ENCODE results near the gene KLHL2. TPM values are rescaled to one million over a fixed set of nuclear protein-coding genes. Genes with fewer than 3 reads are reported as not detected.
A peak's percentile ranks its signal among the peaks of the same experiment; 100 is the strongest.
"Not testable (repeated sequence)": the region's sequence is repeated elsewhere in the genome, so short reads cannot be mapped to it uniquely, and the experiment has no call there.

Gene KLHL2
- total RNA-seq, 2 experiments from 2014 or later, result 36.8 to 39.2 TPM

DNA sequence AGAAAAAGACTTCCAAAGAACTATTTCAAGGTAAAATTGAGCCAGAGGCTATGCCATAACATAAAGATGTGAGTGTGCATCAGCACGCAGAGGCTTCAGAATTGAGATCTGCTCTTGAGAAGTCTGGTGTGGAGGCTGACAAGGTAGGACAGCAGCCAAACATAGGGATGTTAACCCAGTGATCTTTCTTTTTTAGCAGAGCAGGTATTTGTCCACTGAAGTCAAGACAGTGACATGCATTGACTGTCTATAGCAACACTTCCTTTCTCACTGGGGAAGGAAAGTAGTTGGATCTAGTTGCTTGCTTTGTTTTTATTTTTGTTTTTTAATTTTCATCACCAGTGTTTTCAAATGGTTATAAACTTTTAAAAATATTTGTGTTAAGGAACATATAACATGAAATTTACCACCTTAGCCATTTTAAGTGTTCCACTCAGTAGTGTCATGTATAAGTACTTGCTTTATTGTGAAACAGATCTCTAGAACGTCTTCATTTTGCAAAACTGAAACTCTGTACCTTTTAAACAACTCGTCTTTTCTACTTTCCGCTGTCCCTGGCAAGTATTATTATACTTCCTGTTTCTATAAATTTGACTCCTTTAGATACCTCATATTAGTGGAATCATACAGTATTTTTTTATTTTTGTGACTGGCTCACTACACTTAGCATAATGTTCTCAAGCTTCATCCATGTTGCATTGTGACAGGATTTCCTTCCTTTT is 79.4 kb downstream of the KLHL2 start:
- Mint-ChIP-seq H3K36me3 (ENCODE audit: low read depth) (peaks cover 28% of the 10 kb centered on the region), H3K27ac (peak overlapping the region; percentile 74), H3K4me1 (ENCODE audit: low read depth) (peaks cover 38% of the 10 kb centered on the region)
- CTCF ChIA-PET; H3K4me3 Mint-ChIP-seq; intact Hi-C loops (cut with micrococcal nuclease); H3K9me3 Mint-ChIP-seq; DNase-seq; H3K27me3 Mint-ChIP-seq (ENCODE audit: low read depth): not testable (repeated sequence)

DNA sequence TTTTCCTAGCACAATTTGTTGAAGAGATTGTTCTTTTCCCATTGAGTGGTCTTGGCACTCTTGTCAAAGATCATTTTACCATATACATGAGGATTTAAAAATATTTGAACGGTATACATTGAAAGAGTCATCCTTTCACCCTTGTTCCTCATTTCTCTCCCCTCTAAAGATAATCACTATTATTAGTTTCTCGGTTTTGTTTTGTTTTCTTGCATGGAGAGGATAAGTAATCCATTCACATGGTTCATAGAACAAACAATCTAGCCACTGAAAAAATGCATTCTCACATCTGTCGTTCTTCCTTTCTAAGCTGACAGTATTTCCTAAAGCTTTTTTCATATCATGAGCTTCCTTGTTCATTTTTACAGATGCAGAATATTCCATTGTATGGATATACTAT is 80.9 kb downstream of the KLHL2 start:
- no peak for DNase-seq
- H3K4me1 Mint-ChIP-seq (ENCODE audit: low read depth), result peaks cover 38% of the 10 kb centered on the region
- intact Hi-C loops (cut with micrococcal nuclease), result no loop called here
- no peaks in the 10 kb centered on the region for H3K9me3 Mint-ChIP-seq
- H3K27me3 Mint-ChIP-seq (ENCODE audit: low read depth), result no peaks in the 10 kb centered on the region
- no peak overlapping the region for H3K27ac Mint-ChIP-seq
- peaks cover 19% of the 10 kb centered on the region for H3K36me3 Mint-ChIP-seq (ENCODE audit: low read depth)
- CTCF ChIA-PET, result interaction anchor here (1.0 kb wide), 1 partner anchor 26 kb away, joined by 3 read pairs; no protein-coding TSS in a partner anchor
- H3K4me3 Mint-ChIP-seq, result no peak overlapping the region

DNA sequence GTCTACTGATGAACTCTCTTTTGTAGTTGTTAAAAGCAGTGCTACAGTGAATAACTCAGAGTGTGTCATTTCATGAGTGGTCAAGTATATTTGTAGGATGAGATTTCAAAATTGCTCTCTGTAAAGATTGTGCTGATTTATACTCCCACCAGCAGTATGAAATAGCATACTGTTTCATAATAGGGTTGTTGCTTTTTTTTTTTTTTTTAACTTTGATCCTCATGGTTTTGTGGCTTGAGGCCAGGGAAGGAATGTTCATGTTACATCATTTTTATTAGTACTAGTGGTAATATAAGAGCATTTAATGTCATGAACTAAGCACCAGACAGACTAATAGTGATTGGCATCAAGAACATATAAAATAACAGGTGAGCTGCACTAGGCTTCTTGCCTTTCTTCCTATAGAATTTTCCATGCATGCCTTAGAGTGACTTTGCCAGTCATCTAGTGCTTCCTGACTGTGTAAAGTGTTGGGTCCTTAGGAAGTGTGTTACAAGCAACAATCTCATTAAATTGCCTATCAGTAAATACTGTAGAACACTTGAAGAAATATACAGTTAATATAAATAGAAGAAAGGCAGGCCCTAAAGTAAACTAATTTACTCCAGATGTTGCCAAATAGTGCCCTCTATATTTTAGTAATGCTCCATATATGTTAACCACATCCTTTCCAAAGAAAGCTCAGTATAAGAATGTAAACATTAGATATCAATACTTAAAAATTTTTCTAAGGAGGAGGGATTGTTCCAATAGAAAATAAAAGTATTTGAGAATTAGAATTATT is 81.5 kb downstream of the KLHL2 start:
- Mint-ChIP-seq H3K27ac (no peak overlapping the region), H3K36me3 (ENCODE audit: low read depth) (peaks cover 17% of the 10 kb centered on the region), H3K9me3 (no peaks in the 10 kb centered on the region), H3K4me3 (no peak overlapping the region), H3K27me3 (ENCODE audit: low read depth) (no peaks in the 10 kb centered on the region), H3K4me1 (ENCODE audit: low read depth) (peaks cover 38% of the 10 kb centered on the region)
- CTCF ChIA-PET, result interaction anchor here (1.0 kb wide), 1 partner anchor 139 kb away, joined by 4 read pairs; no protein-coding TSS in a partner anchor
- no peak for DNase-seq
- intact Hi-C loops (cut with micrococcal nuclease), result no loop called here

DNA sequence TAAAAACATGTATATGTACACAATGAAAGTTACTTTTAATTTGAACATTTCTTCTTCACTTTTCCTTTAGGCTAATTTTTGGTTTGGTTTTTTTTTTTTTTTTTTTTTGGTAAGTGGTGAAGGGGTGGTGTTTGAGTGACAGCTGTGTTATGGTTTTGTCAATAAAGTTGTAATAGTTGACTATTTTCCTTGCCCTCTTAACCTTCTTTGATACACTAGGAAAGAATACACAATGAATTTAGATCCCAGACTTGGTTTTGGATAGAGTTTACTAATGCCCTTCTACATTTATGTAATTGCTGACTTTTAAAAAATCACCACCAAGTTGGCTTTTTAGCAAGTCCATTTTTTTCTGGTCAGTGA is 82.0 kb downstream of the KLHL2 start:
- H3K27me3 Mint-ChIP-seq (ENCODE audit: low read depth), result no peaks in the 10 kb centered on the region
- intact Hi-C loops (cut with micrococcal nuclease), result no loop called here
- CTCF ChIA-PET, result interaction anchor here (0.6 to 1.0 kb wide), 2 partner anchors 35 to 140 kb away, joined by 3 to 4 read pairs; no protein-coding TSS in a partner anchor
- peaks cover 14% of the 10 kb centered on the region for H3K36me3 Mint-ChIP-seq (ENCODE audit: low read depth)
- H3K9me3 Mint-ChIP-seq, result no peaks in the 10 kb centered on the region
- H3K4me1 Mint-ChIP-seq (ENCODE audit: low read depth), result peaks cover 42% of the 10 kb centered on the region
- H3K27ac Mint-ChIP-seq, result no peak overlapping the region
- no peak overlapping the region for H3K4me3 Mint-ChIP-seq
- DNase-seq, result no peak

DNA sequence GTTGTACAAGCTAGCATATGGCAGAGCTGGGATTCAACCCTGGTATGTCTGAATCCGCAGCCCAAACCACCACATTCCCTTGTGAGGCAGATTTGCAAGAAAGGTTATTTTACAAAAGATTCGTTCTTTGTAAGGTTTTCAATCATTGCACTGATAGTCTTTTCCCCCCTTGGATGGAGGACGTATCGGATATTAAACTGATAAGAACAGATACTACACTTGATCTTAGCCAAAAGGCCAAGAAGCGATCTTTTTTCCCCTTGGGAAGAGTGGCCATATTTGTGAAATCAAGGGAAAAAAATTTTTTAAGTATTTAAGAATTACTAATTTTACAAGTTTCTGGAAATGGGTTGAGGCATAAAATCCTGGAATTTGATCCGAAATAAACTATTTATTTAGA is 85.7 kb downstream of the KLHL2 start:
- DNase-seq, result no peak
- no peak overlapping the region for H3K27ac Mint-ChIP-seq
- H3K4me3 Mint-ChIP-seq, result no peak overlapping the region
- intact Hi-C loops (cut with micrococcal nuclease), result loop anchor here (5.0 kb wide), 1 partner anchor 34 kb away; the partner anchor contains the start of gene MSMO1
- no peaks in the 10 kb centered on the region for H3K9me3 Mint-ChIP-seq
- peaks cover 16% of the 10 kb centered on the region for H3K36me3 Mint-ChIP-seq (ENCODE audit: low read depth)
- H3K27me3 Mint-ChIP-seq (ENCODE audit: low read depth), result no peaks in the 10 kb centered on the region
- CTCF ChIA-PET, result no interaction called here
- peaks cover 30% of the 10 kb centered on the region for H3K4me1 Mint-ChIP-seq (ENCODE audit: low read depth)

DNA sequence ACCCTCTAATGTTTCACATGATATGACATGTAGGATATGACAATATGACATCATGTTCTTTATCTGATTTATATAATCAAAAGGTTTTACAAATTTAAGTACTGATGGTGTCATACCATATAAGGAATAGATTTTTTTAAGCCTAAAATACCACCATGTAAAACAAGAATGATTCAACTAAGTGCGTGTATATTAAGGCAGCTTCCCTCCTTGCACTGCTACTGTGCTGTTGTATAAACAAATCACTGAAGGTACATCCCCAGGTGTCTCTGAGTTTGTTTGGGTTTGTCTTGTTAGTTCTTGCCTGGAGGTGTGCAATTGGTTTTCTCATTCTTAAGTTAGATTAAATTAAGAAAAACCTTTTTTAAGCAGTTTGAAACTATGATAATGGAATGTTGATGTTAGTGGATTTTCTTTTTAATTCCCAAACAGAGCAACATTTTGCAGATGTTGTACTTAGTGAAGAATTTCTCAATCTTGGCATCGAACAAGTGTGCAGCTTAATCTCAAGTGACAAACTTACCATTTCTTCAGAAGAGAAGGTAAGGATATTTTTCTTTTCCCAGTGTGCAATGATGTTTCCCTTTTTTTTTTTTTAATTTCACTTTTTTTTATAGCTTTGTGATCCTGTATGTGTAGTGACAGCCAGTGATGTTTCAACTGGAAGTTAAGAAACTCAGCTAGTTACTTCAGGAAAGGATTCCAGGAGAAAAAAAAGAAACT is 86.7 kb downstream of the KLHL2 start:
- no peaks in the 10 kb centered on the region for H3K27me3 Mint-ChIP-seq (ENCODE audit: low read depth)

DNA sequence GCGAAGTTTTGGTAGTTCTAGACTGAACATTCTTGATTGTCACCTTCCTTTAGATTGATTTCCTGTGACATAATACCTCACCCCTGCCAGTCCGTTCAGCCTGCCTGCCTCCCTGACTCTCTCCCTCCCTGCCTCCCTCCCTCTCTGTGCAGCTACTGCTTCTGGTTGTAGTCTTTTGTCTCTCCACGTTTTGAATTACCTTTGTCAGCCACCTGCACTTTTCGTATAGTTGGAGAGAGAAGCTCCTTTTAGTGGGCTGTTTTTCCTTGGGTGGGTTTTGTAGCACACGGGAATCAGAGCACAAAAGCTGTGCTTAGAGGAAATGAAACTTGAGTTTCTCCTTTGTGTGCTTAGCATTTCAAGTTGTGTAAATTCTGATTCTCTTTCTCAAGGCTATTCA is 87.5 kb downstream of the KLHL2 start:
- DNase-seq, result peak; percentile 62
- intact Hi-C loops (cut with micrococcal nuclease), result loop anchor here (2.0 to 5.0 kb wide), 2 partner anchors 32 to 86 kb away; partner anchors contain the start of gene MSMO1
- H3K27ac Mint-ChIP-seq, result peak overlapping the region; percentile 54
- peaks cover 24% of the 10 kb centered on the region for H3K36me3 Mint-ChIP-seq (ENCODE audit: low read depth)
- CTCF ChIA-PET, result no interaction called here
- no peaks in the 10 kb centered on the region for H3K27me3 Mint-ChIP-seq (ENCODE audit: low read depth)
- peaks cover 17% of the 10 kb centered on the region for H3K4me1 Mint-ChIP-seq (ENCODE audit: low read depth)
- peak overlapping the region; percentile 22 for H3K4me3 Mint-ChIP-seq
- no peaks in the 10 kb centered on the region for H3K9me3 Mint-ChIP-seq

More for the DNA sequence above, 86.7 kb downstream of the KLHL2 start:
- H3K27ac Mint-ChIP-seq, result peak overlapping the region; percentile 54
- H3K4me1 Mint-ChIP-seq (ENCODE audit: low read depth), result peaks cover 21% of the 10 kb centered on the region
- no peak for DNase-seq
- H3K36me3 Mint-ChIP-seq (ENCODE audit: low read depth), result peaks cover 18% of the 10 kb centered on the region
- CTCF ChIA-PET, result no interaction called here
- H3K9me3 Mint-ChIP-seq, result no peaks in the 10 kb centered on the region
- intact Hi-C loops (cut with micrococcal nuclease), result loop anchor here (2.0 to 5.0 kb wide), 2 partner anchors 33 to 85 kb away; partner anchors contain the start of gene MSMO1
- no peak overlapping the region for H3K4me3 Mint-ChIP-seq

DNA sequence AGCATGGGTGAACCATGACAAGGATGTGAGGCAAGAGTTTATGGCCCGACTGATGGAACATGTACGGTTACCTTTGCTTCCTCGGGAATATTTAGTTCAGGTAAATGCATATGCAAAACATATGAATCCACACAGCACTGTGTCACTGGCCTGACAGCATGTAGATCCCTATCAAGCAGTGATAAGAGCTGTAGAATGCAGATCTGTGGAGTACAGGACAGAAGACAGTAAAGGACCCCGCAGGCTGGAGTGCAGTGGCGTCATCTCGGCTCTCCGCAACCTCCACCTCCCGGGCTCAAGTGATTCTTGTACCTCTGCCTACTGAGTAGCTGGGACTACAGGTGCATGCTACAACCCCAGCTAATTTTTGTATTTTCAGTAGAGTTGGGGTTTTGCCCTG is 90.3 kb downstream of the KLHL2 start:
- H3K9me3 Mint-ChIP-seq, result no peaks in the 10 kb centered on the region
- H3K4me1 Mint-ChIP-seq (ENCODE audit: low read depth), result peaks cover 32% of the 10 kb centered on the region
- intact Hi-C loops (cut with micrococcal nuclease), result no loop called here
- H3K27ac Mint-ChIP-seq, result no peak overlapping the region
- no peak overlapping the region for H3K4me3 Mint-ChIP-seq
- CTCF ChIA-PET, result no interaction called here
- H3K27me3 Mint-ChIP-seq (ENCODE audit: low read depth), result no peaks in the 10 kb centered on the region
- no peak for DNase-seq
- H3K36me3 Mint-ChIP-seq (ENCODE audit: low read depth), result peaks cover 27% of the 10 kb centered on the region

DNA sequence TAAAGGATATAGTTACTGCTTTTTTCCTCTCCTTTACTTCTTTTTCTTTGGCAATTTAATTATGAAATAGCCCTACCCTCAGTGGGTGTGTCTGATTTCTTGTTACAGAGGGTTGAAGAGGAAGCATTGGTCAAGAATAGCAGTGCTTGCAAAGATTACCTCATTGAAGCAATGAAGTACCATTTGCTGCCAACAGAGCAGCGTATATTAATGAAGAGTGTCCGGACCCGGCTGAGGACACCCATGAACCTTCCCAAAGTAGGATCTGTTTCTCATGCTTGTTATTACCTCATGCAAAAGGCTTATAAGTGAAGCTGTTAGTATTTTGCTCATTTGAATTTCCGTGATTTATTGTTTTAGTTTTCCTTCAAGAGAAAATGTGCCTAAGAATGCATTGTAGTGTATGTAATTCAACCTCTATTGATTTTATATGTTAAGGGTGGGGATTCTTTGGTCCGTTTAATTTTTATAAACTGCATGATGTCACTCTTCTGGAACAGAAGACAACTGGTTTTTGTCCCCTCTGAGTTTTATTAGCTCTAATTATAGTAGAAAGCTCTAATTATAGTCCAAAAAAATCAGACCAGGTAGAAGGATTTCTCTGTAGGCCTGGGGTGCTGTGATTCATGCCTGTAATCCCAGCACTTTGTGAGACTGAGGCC is 92.2 kb downstream of the KLHL2 start:
- H3K9me3 Mint-ChIP-seq, result no peaks in the 10 kb centered on the region
- H3K36me3 Mint-ChIP-seq (ENCODE audit: low read depth), result peaks cover 28% of the 10 kb centered on the region
- H3K27ac Mint-ChIP-seq, result no peak overlapping the region
- H3K4me1 Mint-ChIP-seq (ENCODE audit: low read depth), result peaks cover 33% of the 10 kb centered on the region
- DNase-seq, result no peak
- H3K4me3 Mint-ChIP-seq, result no peak overlapping the region
- intact Hi-C loops (cut with micrococcal nuclease), result no loop called here
- CTCF ChIA-PET, result no interaction called here
- no peaks in the 10 kb centered on the region for H3K27me3 Mint-ChIP-seq (ENCODE audit: low read depth)

DNA sequence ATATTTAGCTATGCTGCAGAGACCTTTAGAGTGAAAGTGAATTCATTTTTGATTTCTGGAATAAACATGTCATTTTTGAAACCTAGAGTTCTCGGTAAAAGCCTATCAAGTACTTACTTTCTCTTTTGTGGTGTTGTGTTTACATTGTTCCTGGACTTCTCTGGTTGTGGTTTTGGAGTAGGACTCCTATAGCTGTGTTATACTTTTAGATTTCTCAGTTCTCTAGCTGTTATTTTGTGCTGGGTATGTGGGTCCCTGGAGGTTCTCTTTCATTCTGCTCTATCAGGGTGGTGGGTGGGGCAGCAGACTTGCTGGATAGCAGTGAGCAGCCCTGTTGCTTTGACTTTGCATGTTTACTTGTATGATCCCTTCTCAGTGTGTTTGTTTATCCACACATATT is 94.5 kb downstream of the KLHL2 start:
- peak; percentile 18 for DNase-seq
- CTCF ChIA-PET, result no interaction called here
- Mint-ChIP-seq H3K4me1 (ENCODE audit: low read depth) (peaks cover 22% of the 10 kb centered on the region), H3K27ac (peak overlapping the region; percentile 85), H3K27me3 (ENCODE audit: low read depth) (no peaks in the 10 kb centered on the region), H3K36me3 (ENCODE audit: low read depth) (peaks cover 20% of the 10 kb centered on the region), H3K4me3 (peak overlapping the region; percentile 71), H3K9me3 (no peaks in the 10 kb centered on the region)
- intact Hi-C loops (cut with micrococcal nuclease), result loop anchor here (1.0 kb wide), 2 partner anchors 25 to 46 kb away; partner anchors contain the start of gene MSMO1

DNA sequence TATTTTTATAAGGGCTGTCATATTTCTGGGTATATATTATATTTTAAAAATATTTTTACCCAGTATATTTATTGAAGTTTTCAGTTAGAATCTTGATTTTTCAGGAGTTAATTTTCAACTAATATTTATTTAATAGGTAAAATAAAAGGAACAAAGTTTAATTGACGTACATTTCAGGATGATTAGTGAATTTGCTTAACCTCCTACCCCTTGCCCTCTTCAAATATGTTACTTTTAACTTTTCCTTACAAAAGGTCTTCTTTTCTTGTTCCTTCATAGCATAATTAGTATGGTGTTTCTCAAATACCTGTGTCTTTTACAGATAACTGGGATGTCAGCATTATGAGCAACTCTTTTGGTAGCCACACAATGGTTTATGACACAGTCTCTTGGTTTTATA is 95.3 kb downstream of the KLHL2 start:
- peaks cover 20% of the 10 kb centered on the region for H3K36me3 Mint-ChIP-seq (ENCODE audit: low read depth)
- intact Hi-C loops (cut with micrococcal nuclease), result loop anchor here (1.0 kb wide), 1 partner anchor 25 kb away; the partner anchor contains the start of gene MSMO1

DNA sequence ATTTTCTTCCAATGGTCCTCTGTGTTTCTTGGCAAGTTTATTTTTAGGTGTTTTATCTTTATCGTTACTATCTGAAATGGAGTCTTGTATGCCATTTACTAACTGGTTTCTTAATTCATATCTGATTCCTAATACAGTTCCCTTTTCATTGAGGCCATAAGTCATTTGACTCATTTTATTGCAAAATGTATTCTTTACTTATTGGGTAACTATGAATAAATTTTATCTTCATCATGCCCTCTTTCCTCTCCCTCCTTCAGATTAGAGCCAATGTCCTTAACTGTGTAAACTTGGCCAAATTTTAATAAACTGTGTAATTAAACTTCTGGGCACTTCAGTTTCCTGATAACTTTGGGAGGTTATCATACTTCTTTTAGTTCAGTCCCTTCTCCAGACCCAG is 100.8 kb downstream of the KLHL2 start:
- CTCF ChIA-PET, result no interaction called here
- Mint-ChIP-seq H3K36me3 (ENCODE audit: low read depth) (peaks cover 32% of the 10 kb centered on the region), H3K4me1 (ENCODE audit: low read depth) (peaks cover 9% of the 10 kb centered on the region), H3K4me3 (no peak overlapping the region), H3K9me3 (no peaks in the 10 kb centered on the region), H3K27me3 (ENCODE audit: low read depth) (no peaks in the 10 kb centered on the region), H3K27ac (no peak overlapping the region)
- intact Hi-C loops (cut with micrococcal nuclease), result no loop called here
- DNase-seq, result no peak

More for the DNA sequence above, 95.3 kb downstream of the KLHL2 start:
- no peak overlapping the region for H3K4me3 Mint-ChIP-seq
- CTCF ChIA-PET, result no interaction called here
- no peak overlapping the region for H3K27ac Mint-ChIP-seq
- H3K9me3 Mint-ChIP-seq, result no peaks in the 10 kb centered on the region
- peaks cover 22% of the 10 kb centered on the region for H3K4me1 Mint-ChIP-seq (ENCODE audit: low read depth)
- H3K27me3 Mint-ChIP-seq (ENCODE audit: low read depth), result no peaks in the 10 kb centered on the region
- DNase-seq, result no peak
